GM12892 (cell line): Measurements from ENCODE around the gene FABP3.

Source experiments
- DNase-seq: peaks from one replicate; pipeline ENCODE4 v3.0.0; 2011; ENCODE audit not compliant: insufficient read length
- FAIRE-seq: peaks from 2 replicates; lab custom pipeline; 2011; peaks lifted over from hg19 to GRCh38; lab: Jason Lieb, UNC
- POLR2A ChIP-seq: IDR thresholded peaks from 2 replicates; pipeline ENCODE4 v1.6.1; 2011; ENCODE audit warnings: low read depth, low read length, control low read depth
- POLR2AphosphoS5 ChIP-seq: IDR thresholded peaks from 2 replicates; pipeline ENCODE4 v1.6.1; 2011; ENCODE audit warnings: low read depth, low read length, control low read depth
- TAF1 ChIP-seq: IDR thresholded peaks from 2 replicates; pipeline ENCODE4 v1.6.1; 2011; ENCODE audit warnings: low read depth, mild to moderate bottlenecking, control low read depth, low read length, borderline replicate concordance

The FABP3 gene

GRCh38 chr1:31410871-31411270 is 38.0 kb upstream of the FABP3 start:
- DNase-seq (no peak), FAIRE-seq (no peak)
- TF ChIP-seq POLR2AphosphoS5 = no peak
- no peak for TF ChIP-seq POLR2A
- TF ChIP-seq TAF1 = no peak

- no peak for DNase-seq
- TF ChIP-seq TAF1 (no peak), POLR2A (no peak)
- no peak for FAIRE-seq
These were observed 37.3 kb upstream of the FABP3 start for GRCh38 chr1:31409946-31410858.

- TF ChIP-seq POLR2A (no peak), TAF1 (no peak), POLR2AphosphoS5 (no peak)
- no peak for DNase-seq
- no peak for FAIRE-seq
These were observed 36.0 kb upstream of the FABP3 start for GRCh38 chr1:31408788-31409318.

GRCh38 chr1:31407029-31407626 is 34.3 kb upstream of the FABP3 start:
- DNase-seq (no peak), FAIRE-seq (no peak)
- TF ChIP-seq POLR2A (no peak), POLR2AphosphoS5 (no peak), TAF1 (no peak)

- FAIRE-seq (no peak), DNase-seq (no peak)
These were observed 32.8 kb upstream of the FABP3 start for GRCh38 chr1:31405578-31406245.

GRCh38 chr1:31401241-31401640 is 28.4 kb upstream of the FABP3 start:
- TF ChIP-seq POLR2AphosphoS5 (no peak), TAF1 (no peak), POLR2A (no peak)
- no peak for FAIRE-seq
- no peak for DNase-seq

More at GRCh38 chr1:31405578-31406245, 32.8 kb upstream of the FABP3 start:
- TF ChIP-seq POLR2A (no peak), POLR2AphosphoS5 (no peak), TAF1 (no peak)

- DNase-seq (no peak), FAIRE-seq (no peak)
- no peak for TF ChIP-seq POLR2A
These were observed 27.5 kb upstream of the FABP3 start for GRCh38 chr1:31400393-31400792.

GRCh38 chr1:31399976-31400375 is 27.1 kb upstream of the FABP3 start:
- no peak for FAIRE-seq
- no peak for DNase-seq

GRCh38 chr1:31398246-31398645 is 25.4 kb upstream of the FABP3 start:
- no peak for DNase-seq
- no peak for FAIRE-seq
- TF ChIP-seq POLR2A = no peak
- no peak for TF ChIP-seq POLR2AphosphoS5
- no peak for TF ChIP-seq TAF1

More at GRCh38 chr1:31399976-31400375, 27.1 kb upstream of the FABP3 start:
- TF ChIP-seq TAF1 = no peak
- TF ChIP-seq POLR2A = no peak
- TF ChIP-seq POLR2AphosphoS5 = no peak

- DNase-seq = no peak
- TF ChIP-seq POLR2AphosphoS5 = no peak
- TF ChIP-seq POLR2A = no peak
- TF ChIP-seq TAF1 = no peak
- no peak for FAIRE-seq
These were observed 24.7 kb upstream of the FABP3 start for GRCh38 chr1:31397360-31398095.

GRCh38 chr1:31396633-31397351 is 23.9 kb upstream of the FABP3 start:
- DNase-seq (no peak), FAIRE-seq (no peak)
- TF ChIP-seq POLR2AphosphoS5 (no peak), TAF1 (no peak), POLR2A (no peak)
